ENCODE measurements around the gene SPATA2L.

SPATA2L gene

GRCh38 chr16:89727406-89728120 lies 26.1 kb upstream of the SPATA2L start:
- Histone ChIP-seq H3K9me3 (ENCODE audit: control insufficient read depth in 2 of 2, low read length in 2 of 2) (no peaks in the 10 kb centered on the region), H3K36me3 (ENCODE audit: control insufficient read depth in 2 of 2, insufficient read depth in 2 of 2, low read length in 2 of 2) (peaks cover 32 to 44% of the 10 kb centered on the region in 2 donors), H3K4me1 (ENCODE audit: control insufficient read depth, insufficient read depth, low read length) (peaks cover 19% of the 10 kb centered on the region), H3K27me3 (ENCODE audit: control insufficient read depth in 1 of 2, insufficient read depth in 2 of 2, low read length in 2 of 2) (no peaks in the 10 kb centered on the region), H3K9ac (ENCODE audit: low read length in 2 of 2) (no peak overlapping the region), H3K27ac (ENCODE audit: low read length) (no peak overlapping the region), H3K4me3 (ENCODE audit: low read length in 2 of 2) (no peak overlapping the region)

GRCh38 chr16:89723279-89724250 lies 22.1 kb upstream of the SPATA2L start:
- no peak overlapping the region for H3K27ac ChIP-seq (ENCODE audit: low read length)
- no peaks in the 10 kb centered on the region for H3K27me3 ChIP-seq (ENCODE audit: control insufficient read depth in 1 of 2, insufficient read depth in 2 of 2, low read length in 2 of 2)
- no peak overlapping the region for H3K9ac ChIP-seq (ENCODE audit: low read length in 2 of 2)
- H3K4me3 ChIP-seq (ENCODE audit: low read length in 2 of 2): peak overlapping the region in 1 of 2 donors; percentile 85
- peaks cover 34% of the 10 kb centered on the region for H3K4me1 ChIP-seq (ENCODE audit: control insufficient read depth, insufficient read depth, low read length)
- peaks cover 13 to 17% of the 10 kb centered on the region in 2 donors for H3K36me3 ChIP-seq (ENCODE audit: control insufficient read depth in 2 of 2, insufficient read depth in 2 of 2, low read length in 2 of 2)
- no peaks in the 10 kb centered on the region for H3K9me3 ChIP-seq (ENCODE audit: control insufficient read depth in 2 of 2, low read length in 2 of 2)

GRCh38 chr16:89722392-89723278 lies 21.1 kb upstream of the SPATA2L start:
- H3K4me1 ChIP-seq (ENCODE audit: control insufficient read depth, insufficient read depth, low read length): peaks cover 34% of the 10 kb centered on the region
- peaks cover 9 to 17% of the 10 kb centered on the region in 2 donors for H3K36me3 ChIP-seq (ENCODE audit: control insufficient read depth in 2 of 2, insufficient read depth in 2 of 2, low read length in 2 of 2)
- no peaks in the 10 kb centered on the region for H3K27me3 ChIP-seq (ENCODE audit: control insufficient read depth in 1 of 2, insufficient read depth in 2 of 2, low read length in 2 of 2)
- H3K9me3 ChIP-seq (ENCODE audit: control insufficient read depth in 2 of 2, low read length in 2 of 2): no peaks in the 10 kb centered on the region
- peak overlapping the region; percentile 62 to 77 for H3K9ac ChIP-seq (ENCODE audit: low read length in 2 of 2)
- peak overlapping the region; percentile 84 for H3K27ac ChIP-seq (ENCODE audit: low read length)
- peak overlapping the region; percentile 75 to 85 for H3K4me3 ChIP-seq (ENCODE audit: low read length in 2 of 2)

- Histone ChIP-seq H3K27ac (ENCODE audit: low read length) (peak overlapping the region; percentile 84), H3K27me3 (ENCODE audit: control insufficient read depth in 1 of 2, insufficient read depth in 2 of 2, low read length in 2 of 2) (no peaks in the 10 kb centered on the region), H3K9ac (ENCODE audit: low read length in 2 of 2) (peak overlapping the region; percentile 62 to 77), H3K4me1 (ENCODE audit: control insufficient read depth, insufficient read depth, low read length) (peaks cover 34% of the 10 kb centered on the region), H3K36me3 (ENCODE audit: control insufficient read depth in 2 of 2, insufficient read depth in 2 of 2, low read length in 2 of 2) (peaks cover 7 to 13% of the 10 kb centered on the region in 2 donors), H3K9me3 (ENCODE audit: control insufficient read depth in 2 of 2, low read length in 2 of 2) (no peaks in the 10 kb centered on the region), H3K4me3 (ENCODE audit: low read length in 2 of 2) (peak overlapping the region; percentile 75 to 85)
Observed at GRCh38 chr16:89721546-89722391, 20.3 kb upstream of the SPATA2L start.

- peak within 1 kb of the TSS; percentile 75 to 85 for H3K4me3 ChIP-seq (ENCODE audit: low read length in 2 of 2)
- no peaks in the 10 kb centered on the region for H3K27me3 ChIP-seq (ENCODE audit: control insufficient read depth in 1 of 2, insufficient read depth in 2 of 2, low read length in 2 of 2)
- H3K27ac ChIP-seq (ENCODE audit: low read length): peak within 1 kb of the TSS; percentile 84
- H3K4me1 ChIP-seq (ENCODE audit: control insufficient read depth, insufficient read depth, low read length): peaks cover 34% of the 10 kb centered on the region
- peaks cover 7 to 13% of the 10 kb centered on the region in 2 donors for H3K36me3 ChIP-seq (ENCODE audit: control insufficient read depth in 2 of 2, insufficient read depth in 2 of 2, low read length in 2 of 2)
- peak within 1 kb of the TSS; percentile 62 to 77 for H3K9ac ChIP-seq (ENCODE audit: low read length in 2 of 2)
- no peaks in the 10 kb centered on the region for H3K9me3 ChIP-seq (ENCODE audit: control insufficient read depth in 2 of 2, low read length in 2 of 2)
Observed at GRCh38 chr16:89720813-89721545, 19.5 kb upstream of the SPATA2L start, which contains the start of the genes VPS9D1 and ZNF276. VPS9D1 (minus strand) TSS chr16:89720898; CDS start chr16:89720861, 37 bp downstream. ZNF276 (plus strand) TSS chr16:89721537; CDS start chr16:89721641, 104 bp downstream.

GRCh38 chr16:89720551-89720812 lies 19.0 kb upstream of the SPATA2L start:
- H3K27ac ChIP-seq (ENCODE audit: low read length): peak overlapping the region; percentile 84
- H3K9me3 ChIP-seq (ENCODE audit: control insufficient read depth in 2 of 2, low read length in 2 of 2): no peaks in the 10 kb centered on the region
- H3K9ac ChIP-seq (ENCODE audit: low read length in 2 of 2): peak overlapping the region; percentile 62 to 77
- H3K4me1 ChIP-seq (ENCODE audit: control insufficient read depth, insufficient read depth, low read length): peaks cover 34% of the 10 kb centered on the region
- H3K4me3 ChIP-seq (ENCODE audit: low read length in 2 of 2): peak overlapping the region; percentile 68 to 85
- H3K36me3 ChIP-seq (ENCODE audit: control insufficient read depth in 2 of 2, insufficient read depth in 2 of 2, low read length in 2 of 2): peaks cover 7 to 13% of the 10 kb centered on the region in 2 donors
- no peaks in the 10 kb centered on the region for H3K27me3 ChIP-seq (ENCODE audit: control insufficient read depth in 1 of 2, insufficient read depth in 2 of 2, low read length in 2 of 2)

GRCh38 chr16:89717688-89718505 lies 16.4 kb upstream of the SPATA2L start:
- H3K27me3 ChIP-seq (ENCODE audit: control insufficient read depth in 1 of 2, insufficient read depth in 2 of 2, low read length in 2 of 2): no peaks in the 10 kb centered on the region
- H3K36me3 ChIP-seq (ENCODE audit: control insufficient read depth in 2 of 2, insufficient read depth in 2 of 2, low read length in 2 of 2): peaks cover 0 to 3% of the 10 kb centered on the region in 2 donors
- H3K27ac ChIP-seq (ENCODE audit: low read length): no peak overlapping the region
- peaks cover 19% of the 10 kb centered on the region for H3K4me1 ChIP-seq (ENCODE audit: control insufficient read depth, insufficient read depth, low read length)
- no peak overlapping the region for H3K9ac ChIP-seq (ENCODE audit: low read length in 2 of 2)
- H3K9me3 ChIP-seq (ENCODE audit: control insufficient read depth in 2 of 2, low read length in 2 of 2): no peaks in the 10 kb centered on the region
- H3K4me3 ChIP-seq (ENCODE audit: low read length in 2 of 2): no peak overlapping the region

- Histone ChIP-seq H3K27ac (ENCODE audit: low read length) (no peak overlapping the region), H3K36me3 (ENCODE audit: control insufficient read depth in 2 of 2, insufficient read depth in 2 of 2, low read length in 2 of 2) (no peaks in the 10 kb centered on the region), H3K4me1 (ENCODE audit: control insufficient read depth, insufficient read depth, low read length) (peaks cover 13% of the 10 kb centered on the region), H3K9ac (ENCODE audit: low read length in 2 of 2) (no peak overlapping the region), H3K9me3 (ENCODE audit: control insufficient read depth in 2 of 2, low read length in 2 of 2) (no peaks in the 10 kb centered on the region), H3K4me3 (ENCODE audit: low read length in 2 of 2) (no peak overlapping the region), H3K27me3 (ENCODE audit: control insufficient read depth in 1 of 2, insufficient read depth in 2 of 2, low read length in 2 of 2) (peaks cover 0 to 2% of the 10 kb centered on the region in 2 donors)
Observed at GRCh38 chr16:89716916-89717687, 15.6 kb upstream of the SPATA2L start.

Measured in stomach smooth muscle (tissue), 2 donors.